ENCODE results near the gene SCCPDH.
"Not testable (repeated sequence)": the region's sequence is repeated elsewhere in the genome, so short reads cannot be mapped to it uniquely, and the experiment has no call there.

The SCCPDH gene

GRCh38 chr1:246705368-246705767, 18.8 kb upstream of the SCCPDH start:
- ChIA-PET POLR2A (no interaction called here), CTCF (no interaction called here)

GRCh38 chr1:246708166-246708565, 16.0 kb upstream of the SCCPDH start:
- POLR2A ChIA-PET = no interaction called here
- DNase-seq (ENCODE audit: extremely low spot score) = no peak
- no peak for TF ChIP-seq SUZ12 (IDR thresholded peaks at IDR 0.05)
- TF ChIP-seq HDGF (IDR thresholded peaks at IDR 0.05; ENCODE audit: borderline replicate concordance) = no peak
- TF ChIP-seq SP1 (IDR thresholded peaks at IDR 0.05) = no peak
- no peak for TF ChIP-seq TARDBP (IDR thresholded peaks at IDR 0.05)
- no peak for TF ChIP-seq ARNT (IDR thresholded peaks at IDR 0.05)
- TF ChIP-seq CTBP1 (IDR thresholded peaks at IDR 0.05; ENCODE audit: borderline replicate concordance) = no peak
- TF ChIP-seq PKNOX1 (IDR thresholded peaks at IDR 0.05) = no peak
- TF ChIP-seq FOXK2 (IDR thresholded peaks at IDR 0.05) = no peak
- TF ChIP-seq FOXA1 (IDR thresholded peaks at IDR 0.05) = no peak
- TF ChIP-seq FOXM1 (IDR thresholded peaks at IDR 0.05; ENCODE audit: borderline replicate concordance) = no peak
- no peak for TF ChIP-seq L3MBTL2 (conservative IDR thresholded peaks at IDR 0.05)
- CTCF ChIA-PET = no interaction called here

More at GRCh38 chr1:246705368-246705767, 18.8 kb upstream of the SCCPDH start:
- no peak for DNase-seq (ENCODE audit: extremely low spot score)
- TF ChIP-seq ZNF384 (IDR thresholded peaks at IDR 0.05) (no peak), NFRKB (IDR thresholded peaks at IDR 0.05) (no peak), ELF4 (IDR thresholded peaks at IDR 0.05) (no peak), TARDBP (IDR thresholded peaks at IDR 0.05) (no peak)

GRCh38 chr1:246709196-246709595, 15.0 kb upstream of the SCCPDH start:
- ChIA-PET POLR2A (interaction anchor here (1.1 kb wide), 1 partner anchor 15 kb away, joined by 4 read pairs; the partner anchor contains the start of gene SCCPDH), CTCF (no interaction called here)
- TF ChIP-seq PKNOX1 (IDR thresholded peaks at IDR 0.05) = no peak
- TF ChIP-seq L3MBTL2 (conservative IDR thresholded peaks at IDR 0.05) = no peak
- TF ChIP-seq SUZ12 (IDR thresholded peaks at IDR 0.05) = no peak
- no peak for TF ChIP-seq LEF1 (IDR thresholded peaks at IDR 0.05; ENCODE audit: borderline replicate concordance)
- TF ChIP-seq FOXK2 (IDR thresholded peaks at IDR 0.05) = no peak
- TF ChIP-seq ELF4 (IDR thresholded peaks at IDR 0.05) = no peak
- TF ChIP-seq NFRKB (IDR thresholded peaks at IDR 0.05) = no peak
- TF ChIP-seq SP1 (IDR thresholded peaks at IDR 0.05) = no peak
- TF ChIP-seq ZNF384 (IDR thresholded peaks at IDR 0.05) = no peak
- no peak for TF ChIP-seq FOXM1 (IDR thresholded peaks at IDR 0.05; ENCODE audit: borderline replicate concordance)
- no peak for DNase-seq (ENCODE audit: extremely low spot score)

- ChIA-PET POLR2A (no interaction called here), CTCF (no interaction called here)
- DNase-seq (ENCODE audit: extremely low spot score) = no peak
- TF ChIP-seq ZNF384 (IDR thresholded peaks at IDR 0.05) (no peak), HDGF (IDR thresholded peaks at IDR 0.05; ENCODE audit: borderline replicate concordance) (no peak), LEF1 (IDR thresholded peaks at IDR 0.05; ENCODE audit: borderline replicate concordance) (no peak), SP1 (IDR thresholded peaks at IDR 0.05) (no peak), ELF4 (IDR thresholded peaks at IDR 0.05) (no peak), BHLHE40 (IDR thresholded peaks at IDR 0.05; ENCODE audit: borderline replicate concordance) (no peak), TARDBP (IDR thresholded peaks at IDR 0.05) (no peak), NFRKB (IDR thresholded peaks at IDR 0.05) (no peak), CTBP1 (IDR thresholded peaks at IDR 0.05; ENCODE audit: borderline replicate concordance) (no peak), ARNT (IDR thresholded peaks at IDR 0.05) (no peak), FOXK2 (IDR thresholded peaks at IDR 0.05) (no peak), FOXM1 (IDR thresholded peaks at IDR 0.05; ENCODE audit: borderline replicate concordance) (no peak), FOXA1 (IDR thresholded peaks at IDR 0.05) (no peak), L3MBTL2 (conservative IDR thresholded peaks at IDR 0.05) (no peak), PKNOX1 (IDR thresholded peaks at IDR 0.05) (no peak), SUZ12 (IDR thresholded peaks at IDR 0.05) (no peak)
Observed at GRCh38 chr1:246709835-246710234, 14.4 kb upstream of the SCCPDH start.

GRCh38 chr1:246711548-246712003, 12.6 kb upstream of the SCCPDH start:
- DNase-seq (ENCODE audit: extremely low spot score) = no peak
- POLR2A ChIA-PET = no interaction called here
- no peak for TF ChIP-seq SP1 (IDR thresholded peaks at IDR 0.05)
- no peak for TF ChIP-seq FOXM1 (IDR thresholded peaks at IDR 0.05; ENCODE audit: borderline replicate concordance)
- TF ChIP-seq CTBP1 (IDR thresholded peaks at IDR 0.05; ENCODE audit: borderline replicate concordance) = no peak
- no peak for TF ChIP-seq NFRKB (IDR thresholded peaks at IDR 0.05)
- TF ChIP-seq LEF1 (IDR thresholded peaks at IDR 0.05; ENCODE audit: borderline replicate concordance) = no peak
- no peak for TF ChIP-seq FOXK2 (IDR thresholded peaks at IDR 0.05)
- TF ChIP-seq FOXA1 (IDR thresholded peaks at IDR 0.05) = no peak
- TF ChIP-seq ELF4 (IDR thresholded peaks at IDR 0.05) = no peak
- TF ChIP-seq SUZ12 (IDR thresholded peaks at IDR 0.05) = no peak
- TF ChIP-seq HDGF (IDR thresholded peaks at IDR 0.05; ENCODE audit: borderline replicate concordance) = no peak
- no peak for TF ChIP-seq ZNF384 (IDR thresholded peaks at IDR 0.05)
- TF ChIP-seq TARDBP (IDR thresholded peaks at IDR 0.05) = no peak
- CTCF ChIA-PET = interaction anchor here (0.6 kb wide), 1 partner anchor 234 kb away, joined by 3 read pairs; no protein-coding TSS in a partner anchor

- POLR2A ChIA-PET; DNase-seq (ENCODE audit: extremely low spot score); CTCF ChIA-PET: not testable (repeated sequence)
Observed at GRCh38 chr1:246712428-246712827, 11.8 kb upstream of the SCCPDH start.

- POLR2A ChIA-PET; DNase-seq (ENCODE audit: extremely low spot score); CTCF ChIA-PET: not testable (repeated sequence)
Observed at GRCh38 chr1:246719361-246719760, 4.8 kb upstream of the SCCPDH start.

GRCh38 chr1:246720814-246721213, 3.4 kb upstream of the SCCPDH start:
- POLR2A ChIA-PET; DNase-seq (ENCODE audit: extremely low spot score); CTCF ChIA-PET: not testable (repeated sequence)

All from HEK293T (cell line).